HL-60 (cell line): ENCODE measurements around the gene EFEMP2.

Experiments used
- DNase-seq, 2 experiments: peaks; one replicate each; pipeline ENCODE4 v3.0.0-alpha.2; 2010 to 2020; ENCODE audit warnings: low read depth in 1 of 2, low spot score in 1 of 2
- H3K27ac ChIP-seq: fragments of 250-450 bp; sonication (Bioruptor Pico); replicated peaks from 2 replicates; pipeline ENCODE4 v1.5.1; 2020; ENCODE audit warnings: mild to moderate bottlenecking, moderate library complexity
- H3K27me3 ChIP-seq: fragments of 250-450 bp; sonication (Bioruptor Pico); 2 replicates; pipeline ENCODE4 v1.5.1; 2021; ENCODE audit warnings: mild to moderate bottlenecking, moderate library complexity; ENCODE audit not compliant: insufficient read depth, poor library complexity, severe bottlenecking
- H3K4me3 ChIP-seq: replicated peaks from 2 replicates; pipeline ENCODE4 v1.5.1; 2011; ENCODE audit warnings: mild to moderate bottlenecking, control low read depth, low read length; ENCODE audit not compliant: insufficient read depth
- GABPA ChIP-seq: IDR thresholded peaks from 2 replicates; pipeline ENCODE4 v1.6.1; 2012; ENCODE audit warnings: low read depth
- POLR2AphosphoS5 ChIP-seq: IDR thresholded peaks from 2 replicates; pipeline ENCODE4 v1.6.1; 2012; ENCODE audit warnings: low read depth
- SPI1 ChIP-seq: IDR thresholded peaks from 2 replicates; pipeline ENCODE4 v1.6.1; 2012; ENCODE audit warnings: low read depth, mild to moderate bottlenecking, borderline replicate concordance
- TF ChIP-seq, protein P1 (sequence below): IDR thresholded peaks from 2 replicates; pipeline ENCODE4 v1.6.1; 2012; ENCODE audit warnings: low read depth; ENCODE audit not compliant: insufficient replicate concordance
- TF ChIP-seq, protein P2 (sequence below): IDR thresholded peaks from one replicate; pipeline ENCODE4 v1.5.1; 2011; ENCODE audit warnings: low read length, control low read depth, inconsistent platforms; ENCODE audit not compliant: insufficient read depth

Gene EFEMP2

DNA sequence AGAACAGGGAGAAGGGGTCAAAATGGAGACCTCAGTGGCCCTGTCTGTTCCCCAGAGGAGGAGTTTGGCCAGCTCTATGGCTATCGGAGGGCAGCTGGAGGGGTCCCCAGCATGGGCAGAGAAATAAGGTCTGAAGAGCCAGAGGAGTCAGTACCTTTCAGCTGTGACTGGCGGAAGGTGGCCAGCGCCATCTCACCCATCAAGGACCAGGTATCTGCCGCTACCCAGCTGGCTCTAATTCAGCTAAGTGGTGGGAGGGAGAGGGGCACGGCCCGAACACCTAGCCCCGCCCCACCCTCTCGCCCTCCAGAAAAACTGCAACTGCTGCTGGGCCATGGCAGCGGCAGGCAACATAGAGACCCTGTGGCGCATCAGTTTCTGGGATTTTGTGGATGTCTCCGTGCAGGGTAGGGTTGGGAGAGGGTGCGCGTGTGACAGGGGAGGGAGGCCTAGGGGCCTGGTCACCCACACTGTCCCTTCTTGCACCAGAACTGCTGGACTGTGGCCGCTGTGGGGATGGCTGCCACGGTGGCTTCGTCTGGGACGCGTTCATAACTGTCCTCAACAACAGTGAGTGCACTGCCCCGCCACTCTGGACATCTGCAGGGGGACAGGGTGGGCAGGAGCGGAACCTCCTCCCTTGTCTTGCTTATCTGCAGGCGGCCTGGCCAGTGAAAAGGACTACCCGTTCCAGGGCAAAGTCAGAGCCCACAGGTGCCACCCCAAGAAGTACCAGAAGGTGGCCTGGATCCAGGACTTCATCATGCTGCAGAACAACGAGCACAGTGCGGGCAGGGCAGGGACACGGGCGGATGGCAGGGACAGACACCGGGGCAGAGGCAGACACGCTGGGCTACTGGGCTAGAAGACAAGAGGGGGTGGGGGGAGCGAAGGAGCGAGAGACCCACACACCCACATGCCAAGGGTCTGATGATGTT is 9.8 kb upstream of the EFEMP2 start:
- DNase-seq, result no peak
- no peak overlapping the region for H3K4me3 ChIP-seq
- H3K27me3 ChIP-seq, result no peaks in the 10 kb centered on the region
- TF ChIP-seq POLR2AphosphoS5 (no peak), SPI1 (no peak), GABPA (no peak)
- TF ChIP-seq, protein P1, sequence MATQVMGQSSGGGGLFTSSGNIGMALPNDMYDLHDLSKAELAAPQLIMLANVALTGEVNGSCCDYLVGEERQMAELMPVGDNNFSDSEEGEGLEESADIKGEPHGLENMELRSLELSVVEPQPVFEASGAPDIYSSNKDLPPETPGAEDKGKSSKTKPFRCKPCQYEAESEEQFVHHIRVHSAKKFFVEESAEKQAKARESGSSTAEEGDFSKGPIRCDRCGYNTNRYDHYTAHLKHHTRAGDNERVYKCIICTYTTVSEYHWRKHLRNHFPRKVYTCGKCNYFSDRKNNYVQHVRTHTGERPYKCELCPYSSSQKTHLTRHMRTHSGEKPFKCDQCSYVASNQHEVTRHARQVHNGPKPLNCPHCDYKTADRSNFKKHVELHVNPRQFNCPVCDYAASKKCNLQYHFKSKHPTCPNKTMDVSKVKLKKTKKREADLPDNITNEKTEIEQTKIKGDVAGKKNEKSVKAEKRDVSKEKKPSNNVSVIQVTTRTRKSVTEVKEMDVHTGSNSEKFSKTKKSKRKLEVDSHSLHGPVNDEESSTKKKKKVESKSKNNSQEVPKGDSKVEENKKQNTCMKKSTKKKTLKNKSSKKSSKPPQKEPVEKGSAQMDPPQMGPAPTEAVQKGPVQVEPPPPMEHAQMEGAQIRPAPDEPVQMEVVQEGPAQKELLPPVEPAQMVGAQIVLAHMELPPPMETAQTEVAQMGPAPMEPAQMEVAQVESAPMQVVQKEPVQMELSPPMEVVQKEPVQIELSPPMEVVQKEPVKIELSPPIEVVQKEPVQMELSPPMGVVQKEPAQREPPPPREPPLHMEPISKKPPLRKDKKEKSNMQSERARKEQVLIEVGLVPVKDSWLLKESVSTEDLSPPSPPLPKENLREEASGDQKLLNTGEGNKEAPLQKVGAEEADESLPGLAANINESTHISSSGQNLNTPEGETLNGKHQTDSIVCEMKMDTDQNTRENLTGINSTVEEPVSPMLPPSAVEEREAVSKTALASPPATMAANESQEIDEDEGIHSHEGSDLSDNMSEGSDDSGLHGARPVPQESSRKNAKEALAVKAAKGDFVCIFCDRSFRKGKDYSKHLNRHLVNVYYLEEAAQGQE, result no peak
- TF ChIP-seq, protein P2, sequence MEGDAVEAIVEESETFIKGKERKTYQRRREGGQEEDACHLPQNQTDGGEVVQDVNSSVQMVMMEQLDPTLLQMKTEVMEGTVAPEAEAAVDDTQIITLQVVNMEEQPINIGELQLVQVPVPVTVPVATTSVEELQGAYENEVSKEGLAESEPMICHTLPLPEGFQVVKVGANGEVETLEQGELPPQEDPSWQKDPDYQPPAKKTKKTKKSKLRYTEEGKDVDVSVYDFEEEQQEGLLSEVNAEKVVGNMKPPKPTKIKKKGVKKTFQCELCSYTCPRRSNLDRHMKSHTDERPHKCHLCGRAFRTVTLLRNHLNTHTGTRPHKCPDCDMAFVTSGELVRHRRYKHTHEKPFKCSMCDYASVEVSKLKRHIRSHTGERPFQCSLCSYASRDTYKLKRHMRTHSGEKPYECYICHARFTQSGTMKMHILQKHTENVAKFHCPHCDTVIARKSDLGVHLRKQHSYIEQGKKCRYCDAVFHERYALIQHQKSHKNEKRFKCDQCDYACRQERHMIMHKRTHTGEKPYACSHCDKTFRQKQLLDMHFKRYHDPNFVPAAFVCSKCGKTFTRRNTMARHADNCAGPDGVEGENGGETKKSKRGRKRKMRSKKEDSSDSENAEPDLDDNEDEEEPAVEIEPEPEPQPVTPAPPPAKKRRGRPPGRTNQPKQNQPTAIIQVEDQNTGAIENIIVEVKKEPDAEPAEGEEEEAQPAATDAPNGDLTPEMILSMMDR, result no peak
- no peak overlapping the region for H3K27ac ChIP-seq

DNA sequence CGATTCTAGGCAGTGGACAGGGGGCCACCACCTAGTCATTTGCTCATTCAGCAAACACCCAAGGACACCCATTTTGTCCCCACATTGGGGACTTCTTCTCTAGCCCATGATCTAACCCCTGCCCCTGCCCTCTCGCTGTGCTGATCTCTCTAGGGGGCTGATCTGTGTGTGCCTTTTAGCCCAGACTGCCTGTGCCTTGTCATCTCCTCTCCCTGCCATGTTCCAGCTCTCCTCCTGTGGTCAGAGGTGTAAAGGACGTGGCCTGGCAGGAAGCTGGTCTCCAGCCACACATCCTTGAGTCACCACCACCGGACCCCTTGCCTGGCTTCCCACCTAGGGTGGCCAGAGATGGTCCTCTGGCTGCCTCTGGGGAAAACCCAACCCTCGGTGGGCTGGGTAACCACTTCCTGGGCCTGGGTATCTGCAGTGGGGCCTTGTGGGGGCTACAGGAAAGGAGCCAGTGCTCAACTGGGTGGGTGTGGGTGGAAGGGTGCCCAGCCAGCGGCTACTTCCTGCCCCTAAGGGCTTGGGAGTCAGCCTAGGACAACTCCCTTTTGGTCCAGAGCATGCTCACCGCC is 8.3 kb upstream of the EFEMP2 start:
- TF ChIP-seq, protein P1, result no peak
- DNase-seq, result no peak
- H3K27ac ChIP-seq, result no peak overlapping the region
- no peak overlapping the region for H3K4me3 ChIP-seq
- H3K27me3 ChIP-seq, result no peaks in the 10 kb centered on the region

GRCh38 chr11:65880027-65880426 is 7.4 kb upstream of the EFEMP2 start:
- H3K4me3 ChIP-seq, result no peak overlapping the region
- TF ChIP-seq, protein P1, result no peak
- TF ChIP-seq GABPA (no peak), POLR2AphosphoS5 (no peak), SPI1 (no peak)
- TF ChIP-seq, protein P2, result no peak

More at GRCh38 chr11:65880027-65880426, 7.4 kb upstream of the EFEMP2 start:
- no peak for DNase-seq
- H3K27ac ChIP-seq, result no peak overlapping the region
- H3K27me3 ChIP-seq, result no peaks in the 10 kb centered on the region
